CD14-positive monocyte (primary cell): Measurements from ENCODE around the gene TMA7B. TPM values are rescaled to one million over a fixed set of nuclear protein-coding genes. Genes with fewer than 3 reads are reported as not detected.

Experiments used
- DNase-seq, 3 donors: peaks; one replicate each; pipeline ENCODE4 v3.0.0-alpha.2; 2011 to 2022
- H2AFZ ChIP-seq: 2 replicates; pipeline ENCODE4 v1.6.0; 2012; ENCODE audit warnings: mild to moderate bottlenecking, low read depth, low read length, inconsistent platforms; ENCODE audit not compliant: insufficient read depth, poor library complexity, severe bottlenecking
- H3K27ac ChIP-seq, 2 donors: 1 replicate in 1 of 2; 2 replicates in 1 of 2; pipeline ENCODE4 v1.5.1; 2012 to 2013; ENCODE audit warnings: low read length in 2 of 2, control low read depth in 1 of 2, inconsistent platforms in 1 of 2, low read depth in 1 of 2, mild to moderate bottlenecking in 1 of 2
- H3K27me3 ChIP-seq, 2 donors: one replicate each; pipeline versions ENCODE4 v1.6.0 to v1.6.1; 2011 to 2013; ENCODE audit warnings: low read length in 2 of 2; ENCODE audit not compliant: control insufficient read depth in 2 of 2, insufficient read depth in 2 of 2
- H3K36me3 ChIP-seq, 2 donors: replicated peaks in 1 of 2; 1 replicate in 1 of 2; 2 replicates in 1 of 2; pipeline versions ENCODE4 v1.5.1 to v1.6.1; 2012 to 2013; ENCODE audit warnings: low read length in 2 of 2, control low read depth in 1 of 2, inconsistent platforms in 1 of 2, mild to moderate bottlenecking in 1 of 2; ENCODE audit not compliant: insufficient read depth in 2 of 2, control insufficient read depth in 1 of 2
- H3K4me1 ChIP-seq, 2 donors: 1 replicate in 1 of 2; 2 replicates in 1 of 2; pipeline versions ENCODE4 v1.5.1 to v1.6.1; 2012 to 2013; ENCODE audit warnings: low read length in 2 of 2, control low read depth in 1 of 2, inconsistent platforms in 1 of 2, mild to moderate bottlenecking in 1 of 2, moderate library complexity in 1 of 2; ENCODE audit not compliant: insufficient read depth in 2 of 2, control insufficient read depth in 1 of 2
- H3K4me2 ChIP-seq: replicated peaks from 2 replicates; pipeline ENCODE3; 2012; ENCODE audit warnings: low read length, moderate library complexity, mild to moderate bottlenecking; ENCODE audit not compliant: poor library complexity, severe bottlenecking; ENCODE audit errors: extremely low read depth
- H3K4me3 ChIP-seq, 3 experiments: fragments of 200-600 bp in 1 of 3; sonication (generic) in 1 of 3; replicated peaks in 1 of 3; 1 replicate in 2 of 3; 2 replicates in 1 of 3; pipeline ENCODE4 v1.5.1; 2011 to 2013; ENCODE audit warnings: low read length in 3 of 3, mild to moderate bottlenecking in 3 of 3, control low read depth in 2 of 3, low read depth in 2 of 3, inconsistent platforms in 1 of 3, moderate library complexity in 1 of 3
- H3K79me2 ChIP-seq: 2 replicates; pipeline ENCODE4 v1.6.0; 2012; ENCODE audit warnings: mild to moderate bottlenecking, control low read depth, inconsistent platforms, low read length, moderate library complexity; ENCODE audit not compliant: insufficient read depth
- H3K9ac ChIP-seq: 2 replicates; pipeline ENCODE4 v1.6.0; 2017; ENCODE audit warnings: low read length, mild to moderate bottlenecking; ENCODE audit not compliant: insufficient read depth, poor library complexity, severe bottlenecking
- H3K9me3 ChIP-seq, 2 donors: replicated peaks in 1 of 2; 1 replicate in 1 of 2; 2 replicates in 1 of 2; pipeline versions ENCODE4 v1.5.1 to v1.6.1; 2012 to 2013; ENCODE audit warnings: low read length in 2 of 2, control low read depth in 1 of 2; ENCODE audit not compliant: control insufficient read depth in 1 of 2, insufficient read depth in 1 of 2
- H4K20me1 ChIP-seq: 2 replicates; pipeline ENCODE4 v1.6.0; 2012; ENCODE audit warnings: mild to moderate bottlenecking, low read length, control low read depth, moderate library complexity; ENCODE audit not compliant: insufficient read depth
- H3K27ac Mint-ChIP-seq, 7 donors: one replicate each; pipeline ENCODE4 v1.8.0; 2020; ENCODE audit warnings: mild to moderate bottlenecking in 7 of 7, mixed read lengths in 7 of 7, moderate library complexity in 6 of 7, inconsistent platforms in 2 of 7
- H3K27me3 Mint-ChIP-seq, 3 donors: one replicate each; pipeline ENCODE4 v1.8.0; 2021 to 2022; ENCODE audit warnings: low read depth in 3 of 3, mild to moderate bottlenecking in 3 of 3, mixed read lengths in 3 of 3, moderate library complexity in 3 of 3, inconsistent platforms in 1 of 3
- H3K36me3 Mint-ChIP-seq, 2 donors: one replicate each; pipeline ENCODE4 v1.8.0; 2020; ENCODE audit warnings: mixed read lengths in 2 of 2, inconsistent platforms in 1 of 2, mild to moderate bottlenecking in 1 of 2
- H3K4me1 Mint-ChIP-seq: one replicate; pipeline ENCODE4 v1.8.0; 2020; ENCODE audit warnings: mild to moderate bottlenecking, mixed read lengths
- H3K4me3 Mint-ChIP-seq, 2 donors: one replicate each; pipeline ENCODE4 v1.8.0; 2020; ENCODE audit warnings: mild to moderate bottlenecking in 2 of 2, mixed read lengths in 2 of 2, moderate library complexity in 1 of 2
- H3K9me3 Mint-ChIP-seq, 7 donors: one replicate each; pipeline ENCODE4 v1.8.0; 2020 to 2022; ENCODE audit warnings: mixed read lengths in 7 of 7, mild to moderate bottlenecking in 6 of 7, moderate library complexity in 6 of 7, inconsistent platforms in 2 of 7
- WGBS: methylation state at CpG from one replicate; pipeline ENCODE4 v1.1.5; 2013; ENCODE audit warnings: missing lambda C conversion rate; ENCODE audit not compliant: insufficient coverage; 5-methylcytosine and 5-hydroxymethylcytosine counted together
- intact Hi-C, 2 donors: fragments of 100-400 bp; cut with micrococcal nuclease; formaldehyde crosslinking; loops; one replicate each; pipeline versions ENCODE4 v1.15.0 to v1.15.1; 2023
- polyA plus RNA-seq, 3 donors: library from polyadenylated mRNA; depleted of rRNA in 1 of 3; unstranded in 2 of 3; stranded (reverse) in 1 of 3; fragments of 300-500 nt in 2 of 3; fragments of >200 nt in 1 of 3; fragmentation: Illumina TruSeq in 2 of 3; gene quantifications; 1 replicate in 2 of 3; 2 replicates in 1 of 3; pipeline ENCODE4 v1.2.3, GENCODE V29; 2012 to 2021
- TF ChIP-seq, protein P1 (sequence below): fragments of 200-600 bp; IDR thresholded peaks from one replicate; pipeline ENCODE4 v1.8.0; 2022; ENCODE audit warnings: antibody characterized with exemption, mild to moderate bottlenecking

The TMA7B gene
- polyA plus RNA-seq, 3 donors: 0.13 TPM; not detected in 2

DNA sequence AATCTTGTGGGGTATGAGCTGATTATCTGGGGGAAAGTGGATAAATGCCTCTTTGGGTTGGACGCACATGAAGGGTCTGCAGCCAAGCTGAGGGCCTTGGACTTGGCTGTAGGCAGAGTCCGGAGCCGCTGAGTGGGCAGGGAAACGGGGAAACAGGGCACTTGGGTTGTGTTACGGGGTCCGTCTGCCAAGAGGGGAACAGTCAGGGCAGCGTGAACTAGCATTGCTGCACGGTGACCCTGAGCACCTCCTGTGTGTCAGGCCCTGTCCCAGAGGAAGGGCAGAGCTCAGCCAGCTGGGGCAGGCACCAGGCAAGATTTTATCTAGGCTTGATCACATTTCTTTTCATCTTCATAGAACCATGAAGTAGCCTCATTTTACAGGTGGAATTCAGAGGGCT lies 46.4 kb downstream of the TMA7B start:
- no peak overlapping the region for H3K27ac ChIP-seq
- no peak overlapping the region for H3K4me2 ChIP-seq
- WGBS: 98% methylated on average over 5 of the region's 8 CpGs
- Mint-ChIP-seq H3K27me3 (peaks cover 14 to 34% (median 30%) of the 10 kb centered on the region in 3 donors), H3K27ac (peak overlapping the region in 1 of 7 donors; percentile 46), H3K9me3 (peaks cover 0 to 2% (median 0%) of the 10 kb centered on the region in 7 donors), H3K4me1 (peaks cover 39% of the 10 kb centered on the region), H3K4me3 (no peak overlapping the region), H3K36me3 (peaks cover 9 to 10% of the 10 kb centered on the region in 2 donors)
- H3K9ac ChIP-seq: no peak overlapping the region
- TF ChIP-seq, protein P1, sequence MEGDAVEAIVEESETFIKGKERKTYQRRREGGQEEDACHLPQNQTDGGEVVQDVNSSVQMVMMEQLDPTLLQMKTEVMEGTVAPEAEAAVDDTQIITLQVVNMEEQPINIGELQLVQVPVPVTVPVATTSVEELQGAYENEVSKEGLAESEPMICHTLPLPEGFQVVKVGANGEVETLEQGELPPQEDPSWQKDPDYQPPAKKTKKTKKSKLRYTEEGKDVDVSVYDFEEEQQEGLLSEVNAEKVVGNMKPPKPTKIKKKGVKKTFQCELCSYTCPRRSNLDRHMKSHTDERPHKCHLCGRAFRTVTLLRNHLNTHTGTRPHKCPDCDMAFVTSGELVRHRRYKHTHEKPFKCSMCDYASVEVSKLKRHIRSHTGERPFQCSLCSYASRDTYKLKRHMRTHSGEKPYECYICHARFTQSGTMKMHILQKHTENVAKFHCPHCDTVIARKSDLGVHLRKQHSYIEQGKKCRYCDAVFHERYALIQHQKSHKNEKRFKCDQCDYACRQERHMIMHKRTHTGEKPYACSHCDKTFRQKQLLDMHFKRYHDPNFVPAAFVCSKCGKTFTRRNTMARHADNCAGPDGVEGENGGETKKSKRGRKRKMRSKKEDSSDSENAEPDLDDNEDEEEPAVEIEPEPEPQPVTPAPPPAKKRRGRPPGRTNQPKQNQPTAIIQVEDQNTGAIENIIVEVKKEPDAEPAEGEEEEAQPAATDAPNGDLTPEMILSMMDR: no peak
- H4K20me1 ChIP-seq: no peaks in the 10 kb centered on the region
- no peaks in the 10 kb centered on the region for H3K36me3 ChIP-seq
- no peak for DNase-seq
- H3K4me1 ChIP-seq: peaks cover 25 to 38% of the 10 kb centered on the region in 2 donors
- H3K4me3 ChIP-seq: no peak overlapping the region
- peaks cover 0 to 30% of the 10 kb centered on the region in 2 donors for H3K27me3 ChIP-seq
- H2AFZ ChIP-seq: no peak overlapping the region
- intact Hi-C loops: no loop called here
- no peaks in the 10 kb centered on the region for H3K9me3 ChIP-seq
- H3K79me2 ChIP-seq: no peaks in the 10 kb centered on the region

DNA sequence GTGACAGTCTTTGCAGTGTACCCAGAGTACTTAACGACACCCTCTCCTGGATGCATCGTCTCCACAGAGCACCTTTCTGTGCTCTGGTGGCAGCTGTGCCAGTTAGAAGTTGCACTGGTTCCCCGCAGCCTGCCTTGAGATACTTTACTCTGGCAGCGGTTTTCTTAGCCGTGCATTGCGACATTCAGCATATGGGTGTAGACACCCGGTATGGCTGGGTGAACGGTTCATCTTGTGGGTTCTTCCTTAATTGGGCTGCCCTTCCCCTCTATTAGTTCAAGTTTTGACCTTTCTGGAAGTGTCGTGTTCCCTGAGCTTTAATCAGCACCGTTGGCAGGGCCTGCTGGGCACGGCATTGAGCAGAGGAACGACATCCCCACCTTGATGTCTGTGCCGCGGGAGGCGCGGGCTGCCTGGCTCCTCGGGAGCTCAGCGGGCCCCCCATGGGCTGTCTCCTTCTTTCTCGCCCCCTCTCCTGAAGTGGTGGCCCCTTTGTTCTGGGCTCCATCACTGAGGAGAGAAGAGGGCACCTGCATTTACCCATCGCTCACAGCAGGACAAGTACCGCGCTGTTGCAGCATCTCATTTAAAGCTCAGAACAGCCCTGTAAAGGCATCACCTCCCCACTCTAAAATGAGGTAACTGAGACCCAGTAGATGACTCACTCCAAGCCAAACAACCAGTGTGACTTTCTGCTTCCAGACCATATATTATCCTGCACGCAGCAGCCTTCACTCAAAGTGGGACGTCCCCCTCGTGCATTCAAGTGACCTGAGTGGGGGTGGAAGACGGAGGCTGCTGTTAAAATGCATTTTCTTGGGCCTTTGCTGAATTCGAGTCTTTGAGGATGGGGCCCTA lies 47.9 kb downstream of the TMA7B start:
- H3K4me3 Mint-ChIP-seq: peak overlapping the region; percentile 9 to 78
- H3K79me2 ChIP-seq: no peaks in the 10 kb centered on the region
- H3K27me3 ChIP-seq: peaks cover 0 to 21% of the 10 kb centered on the region in 2 donors
- H3K9me3 ChIP-seq: no peaks in the 10 kb centered on the region
- H3K27ac ChIP-seq: peak overlapping the region in 1 of 2 donors; percentile 66
- peaks cover 0 to 2% (median 0%) of the 10 kb centered on the region in 7 donors for H3K9me3 Mint-ChIP-seq
- no peaks in the 10 kb centered on the region for H3K36me3 ChIP-seq
- H3K4me1 ChIP-seq: peaks cover 25 to 38% of the 10 kb centered on the region in 2 donors
- peak overlapping the region in 1 of 3 experiments; percentile 57 for H3K4me3 ChIP-seq
- TF ChIP-seq, protein P1: no peak
- no peak overlapping the region for H3K9ac ChIP-seq
- no peaks in the 10 kb centered on the region for H4K20me1 ChIP-seq
- H3K27ac Mint-ChIP-seq: peak overlapping the region in 6 of 7 donors; percentile 68 to 84 (median 78)
- intact Hi-C loops: no loop called here
- 39% methylated on average over 18 of the region's 27 CpGs for WGBS
- peak overlapping the region; percentile 51 for H2AFZ ChIP-seq
- H3K36me3 Mint-ChIP-seq: peaks cover 9 to 10% of the 10 kb centered on the region in 2 donors
- peaks cover 13 to 31% (median 29%) of the 10 kb centered on the region in 3 donors for H3K27me3 Mint-ChIP-seq
- peaks cover 39% of the 10 kb centered on the region for H3K4me1 Mint-ChIP-seq
- DNase-seq: peak; percentile 73 to 86 (median 81)
- H3K4me2 ChIP-seq: peak overlapping the region; percentile 67
